GM19467 (cell line): ENCODE measurements around the gene B3GALT6.
"Not testable (repeated sequence)": the region's sequence is repeated elsewhere in the genome, so short reads cannot be mapped to it uniquely, and the experiment has no call there.

Experiments
- ATAC-seq: cut with Tn5 transposase; IDR thresholded peaks from one replicate; pipeline ENCODE4 v1.9.1; 2021; ENCODE audit warnings: mild to moderate bottlenecking, moderate library complexity; ENCODE audit not compliant: unreplicated experiment

Gene B3GALT6

DNA sequence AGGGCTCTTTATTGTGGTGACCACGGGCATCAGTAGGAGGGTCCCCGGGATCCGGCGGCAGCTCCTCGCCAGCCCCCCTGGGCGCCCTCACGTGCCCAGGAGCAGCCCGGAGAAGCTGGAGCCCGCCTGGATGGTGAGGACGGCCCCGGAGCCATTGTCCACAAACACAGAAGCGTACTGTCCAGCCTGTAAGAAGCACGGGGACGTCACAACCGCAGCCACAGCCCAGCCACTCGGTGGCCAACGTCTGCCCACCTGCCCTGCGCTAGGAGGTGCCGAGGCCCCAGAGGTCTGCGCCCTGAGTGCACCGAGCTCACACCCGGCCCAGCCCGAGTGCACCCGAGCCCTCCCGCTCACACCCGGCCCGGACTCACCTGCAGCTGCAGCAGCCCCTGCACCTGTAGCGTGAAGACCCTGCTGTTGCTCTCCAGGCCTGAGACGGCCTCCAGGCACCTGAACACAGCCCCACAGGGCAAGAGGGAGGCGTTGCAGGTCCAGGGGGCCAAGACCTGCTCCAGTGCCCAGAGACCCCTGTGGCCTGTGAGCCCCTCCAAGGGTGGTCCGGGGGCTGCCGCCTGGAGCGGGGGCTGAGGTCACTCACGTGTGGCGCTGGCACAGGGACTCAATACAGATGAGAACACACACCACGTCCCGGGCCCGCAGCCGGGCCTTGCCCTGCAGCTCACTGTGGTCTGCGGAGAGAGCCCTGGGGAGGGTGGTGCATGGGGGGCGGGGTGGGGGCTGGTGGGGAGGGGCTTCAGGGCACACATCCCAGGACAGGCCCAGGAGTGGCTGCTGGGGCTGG lies 10.6 kb downstream of the B3GALT6 start:
- ATAC-seq = no peak

DNA sequence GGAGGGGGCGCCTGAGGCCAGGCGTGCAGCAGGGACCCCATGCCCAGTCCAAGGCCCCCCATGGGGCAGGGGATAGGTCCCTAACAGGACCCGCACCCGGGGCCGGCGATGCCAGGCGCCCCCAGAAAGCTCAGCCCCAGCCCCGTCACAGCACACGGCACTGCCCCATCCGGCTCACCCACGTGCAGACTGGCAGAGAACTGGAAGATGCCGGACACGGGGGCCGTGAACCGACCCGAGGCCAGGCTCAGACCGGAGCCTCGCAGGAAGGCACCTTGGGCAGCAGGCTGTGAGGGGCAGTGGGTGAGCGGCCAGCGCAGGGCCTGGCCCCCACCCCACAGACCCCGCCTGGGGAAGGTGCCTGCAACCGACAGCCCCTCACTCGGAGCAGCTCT lies 11.2 kb downstream of the B3GALT6 start:
- no peak for ATAC-seq

DNA sequence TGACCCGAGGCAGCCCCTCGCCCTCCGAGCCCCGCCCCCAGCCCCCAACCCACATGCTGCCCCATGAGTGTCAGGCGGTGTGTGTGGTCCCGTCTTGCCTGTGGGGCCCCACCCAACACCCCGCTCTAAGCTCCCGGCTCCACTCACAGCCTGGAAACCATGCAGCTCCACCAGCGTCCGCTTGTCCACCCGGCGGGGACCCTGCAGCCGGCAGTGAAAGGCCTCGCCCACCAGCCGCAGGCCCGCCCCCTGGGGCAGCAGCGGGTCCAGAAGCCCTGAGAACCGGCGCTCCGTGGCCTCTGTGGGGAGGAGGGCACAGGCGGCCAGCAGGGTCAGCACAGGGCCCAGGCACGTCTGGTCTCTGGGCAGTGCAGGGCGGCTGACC lies 11.8 kb downstream of the B3GALT6 start:
- ATAC-seq = no peak

DNA sequence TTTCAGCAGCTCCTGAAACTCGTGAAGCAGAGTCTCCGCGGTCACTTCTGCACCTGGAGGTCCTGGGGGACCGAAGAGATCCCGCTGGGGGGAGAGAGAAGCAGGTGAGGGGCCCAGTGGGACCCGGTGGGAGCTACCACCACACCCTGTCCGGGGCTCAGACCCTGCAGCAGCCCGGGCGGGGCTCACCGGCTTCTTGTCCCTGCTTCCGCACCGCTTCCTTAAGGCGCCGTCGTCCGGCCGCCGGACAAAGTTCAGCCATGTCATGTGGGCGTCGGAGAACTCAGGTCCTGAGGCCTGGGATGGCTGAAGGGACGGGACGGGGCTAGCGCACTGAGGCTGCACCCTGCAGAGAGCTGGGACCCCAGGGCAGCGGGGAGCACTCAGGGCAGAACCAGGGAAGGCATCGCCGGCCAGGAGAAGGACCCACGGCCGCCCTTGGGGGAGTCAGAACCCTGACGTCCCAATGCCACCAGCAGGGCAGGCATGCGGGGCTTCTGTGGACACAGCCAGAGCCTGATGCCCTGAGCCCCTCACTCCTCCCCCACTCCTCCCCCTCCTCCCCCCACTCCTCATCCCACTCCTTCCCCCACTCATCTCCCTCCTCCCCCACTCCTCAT lies 12.3 kb downstream of the B3GALT6 start:
- no peak for ATAC-seq

DNA sequence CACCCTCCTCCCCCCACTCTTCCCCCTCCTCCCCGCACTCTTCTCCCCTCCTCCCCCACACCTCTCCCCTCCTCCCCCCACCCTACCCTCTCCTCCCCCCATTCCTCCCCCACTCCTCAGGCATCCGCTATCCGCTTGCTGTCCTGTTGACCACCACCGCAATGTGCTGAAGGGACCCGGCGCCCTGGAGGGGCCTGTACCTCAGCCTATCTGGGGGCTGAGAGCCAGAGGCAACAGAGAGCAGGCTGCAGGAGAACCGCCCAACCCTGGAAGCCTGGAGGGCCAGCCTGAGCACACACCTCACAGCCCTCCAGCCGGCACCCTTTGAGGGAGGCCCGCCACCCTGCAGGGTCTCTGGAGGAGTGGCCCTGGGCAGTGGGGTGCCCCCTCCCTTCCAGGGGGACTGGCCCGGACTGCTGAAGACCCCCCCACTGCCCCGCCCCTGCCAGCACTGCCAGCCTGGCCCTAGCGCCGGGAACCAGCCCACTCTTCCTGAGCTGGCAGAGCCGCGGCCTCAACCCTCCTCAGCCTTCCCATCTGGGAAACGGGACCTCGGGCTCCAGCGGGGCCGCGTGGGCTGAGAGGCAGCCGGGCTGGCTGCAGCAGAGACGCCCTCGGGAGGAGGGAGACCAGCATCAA lies 13.3 kb downstream of the B3GALT6 start:
- ATAC-seq = no peak

DNA sequence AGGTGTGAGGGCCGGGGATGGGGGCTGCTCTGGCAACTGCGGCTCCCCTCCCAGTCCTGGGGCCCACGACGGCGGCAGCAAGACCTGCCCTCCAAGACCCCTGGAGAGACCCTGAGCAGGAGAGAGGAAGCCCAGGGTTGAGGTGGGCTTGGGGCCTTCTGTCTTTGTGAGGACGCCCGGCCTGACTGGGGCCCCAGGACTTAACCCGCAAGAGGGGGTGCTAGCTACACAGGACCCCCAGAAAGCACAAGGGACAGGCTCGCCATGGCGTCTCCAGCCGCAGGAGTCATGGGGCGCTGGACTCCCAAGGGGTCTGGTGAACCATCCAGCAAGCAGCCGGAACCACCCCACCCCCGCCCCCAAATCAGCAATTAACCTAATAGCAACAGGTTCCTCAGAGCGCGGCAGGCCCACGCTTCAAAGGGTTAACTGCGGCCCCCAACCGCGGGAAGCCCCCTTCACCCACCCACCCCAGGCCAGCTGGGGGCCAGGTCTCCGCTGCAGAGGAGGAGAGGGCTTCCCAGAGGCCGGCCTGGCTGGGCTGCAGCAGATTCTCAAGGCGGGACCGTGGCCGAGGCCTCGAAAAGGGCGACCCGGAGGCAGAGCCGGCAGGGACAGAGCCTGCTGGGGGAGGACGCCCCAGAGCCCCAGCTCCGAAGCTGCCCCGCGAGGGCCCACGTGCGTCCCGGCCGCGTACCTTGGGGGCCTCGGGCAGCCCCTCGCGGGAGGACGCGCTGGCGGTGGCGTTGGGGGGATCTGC lies 14.0 kb downstream of the B3GALT6 start:
- no peak for ATAC-seq

DNA sequence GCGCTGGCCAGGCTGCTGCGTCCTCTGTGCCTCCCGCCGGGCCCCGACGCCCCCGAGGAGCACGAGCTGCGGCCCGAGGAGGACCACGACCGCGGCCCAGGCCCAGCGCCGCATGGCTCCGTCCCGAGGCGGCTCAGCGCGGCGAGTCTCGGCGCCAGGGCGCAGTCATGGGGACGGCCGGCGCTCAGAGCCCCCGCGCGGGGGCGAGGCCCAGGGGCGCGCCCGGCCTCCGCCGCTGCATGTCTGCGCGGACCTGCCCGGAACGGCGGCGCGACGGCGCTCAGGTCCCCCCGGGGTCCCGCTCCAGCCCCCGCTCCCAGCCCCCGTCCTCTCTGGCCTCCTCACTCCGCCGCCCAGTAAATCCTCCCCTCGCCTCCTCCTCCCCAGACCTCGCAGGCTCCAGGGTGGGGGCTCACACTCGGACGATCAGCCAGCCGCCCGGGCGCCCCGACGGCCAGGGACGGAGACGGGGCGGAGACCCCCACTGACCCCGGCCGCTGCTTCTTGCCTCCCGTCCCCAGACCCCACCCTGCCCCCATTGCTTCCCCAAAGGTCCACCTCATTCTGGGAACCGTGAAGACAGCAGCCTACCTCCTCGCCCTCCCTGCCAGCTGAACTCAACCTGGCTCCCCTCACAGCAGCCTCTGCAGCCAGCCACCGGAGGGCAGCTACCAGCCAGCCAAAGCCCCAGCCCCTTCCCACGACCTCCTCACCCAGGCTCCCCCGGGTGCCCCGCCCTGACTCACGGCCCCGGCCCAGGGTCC lies 14.7 kb downstream of the B3GALT6 start, which contains the start of gene C1QTNF12:
Gene C1QTNF12 (minus strand): TSS at position 146 of the 764 bp plus-strand sequence. CDS start 32 bp downstream, at position 114.
- ATAC-seq = no peak

DNA sequence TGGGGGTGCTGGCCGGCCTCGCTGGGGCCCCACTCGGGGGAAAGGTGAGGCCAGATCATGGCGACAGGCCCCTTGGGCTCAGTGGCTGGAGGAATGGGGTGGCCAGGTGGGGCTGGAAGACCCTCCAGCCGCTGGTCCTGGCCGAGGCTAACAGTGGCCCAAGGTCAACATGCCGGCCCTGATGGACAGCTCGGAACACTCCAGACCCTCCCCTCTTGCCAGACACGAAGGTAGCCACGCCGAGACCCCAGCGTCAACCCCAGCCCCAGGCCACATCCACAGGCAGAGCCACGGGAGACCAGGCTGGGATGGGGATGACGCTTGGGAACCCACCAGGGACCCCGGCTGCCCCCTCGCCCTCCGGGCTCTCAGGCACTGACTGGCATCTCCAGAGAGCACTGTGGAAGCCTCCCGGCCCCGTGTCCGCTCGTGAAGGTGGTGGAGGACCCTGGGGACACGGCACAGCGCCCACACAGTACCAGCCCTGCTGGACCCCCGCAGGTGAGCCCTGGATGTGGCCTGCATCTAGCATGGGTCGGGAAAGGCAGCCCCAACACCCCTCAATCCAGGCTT lies 15.4 kb downstream of the B3GALT6 start:
- ATAC-seq = no peak

DNA sequence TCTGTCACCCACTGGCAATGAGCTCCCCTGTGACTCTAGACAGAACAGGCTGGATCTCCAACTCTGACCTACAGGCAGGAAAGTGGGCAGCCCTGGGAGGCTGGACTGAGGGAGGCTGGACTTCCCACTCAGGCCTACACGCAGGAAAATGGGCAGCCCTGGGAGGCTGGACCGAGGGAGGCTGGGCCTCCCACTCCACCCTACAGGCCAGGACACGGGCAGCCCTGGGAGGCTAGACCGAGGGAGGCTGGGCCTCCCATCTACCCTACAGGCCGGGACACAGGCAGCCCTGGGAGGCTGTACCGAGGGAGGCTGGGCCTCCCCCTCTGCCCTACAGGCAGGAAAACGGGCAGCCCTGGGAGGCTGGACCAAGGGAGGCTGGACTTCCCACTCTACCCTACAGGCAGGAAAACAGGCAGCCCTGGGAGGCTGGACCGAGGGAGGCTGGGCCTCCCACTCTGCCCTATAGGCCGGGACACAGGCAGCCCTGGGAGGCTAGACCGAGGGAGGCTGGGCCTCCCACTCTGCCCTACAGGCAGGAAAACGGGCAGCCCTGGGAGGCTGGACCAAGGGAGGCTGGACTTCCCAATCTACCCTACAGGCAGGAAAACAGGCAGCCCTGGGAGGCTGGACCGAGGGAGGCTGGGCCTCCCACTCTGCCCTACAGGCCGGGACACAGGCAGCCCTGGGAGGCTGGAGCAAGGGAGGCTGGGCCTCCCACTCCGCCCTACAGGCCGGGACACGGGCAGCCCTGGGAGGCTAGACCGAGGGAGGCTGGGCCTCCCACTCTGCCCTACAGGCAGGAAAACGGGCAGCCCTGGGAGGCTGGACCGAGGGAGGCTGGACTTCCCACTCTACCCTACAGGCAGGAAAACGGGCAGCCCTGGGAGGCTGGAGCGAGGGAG lies 16.2 kb downstream of the B3GALT6 start:
- not testable (repeated sequence) for ATAC-seq

DNA sequence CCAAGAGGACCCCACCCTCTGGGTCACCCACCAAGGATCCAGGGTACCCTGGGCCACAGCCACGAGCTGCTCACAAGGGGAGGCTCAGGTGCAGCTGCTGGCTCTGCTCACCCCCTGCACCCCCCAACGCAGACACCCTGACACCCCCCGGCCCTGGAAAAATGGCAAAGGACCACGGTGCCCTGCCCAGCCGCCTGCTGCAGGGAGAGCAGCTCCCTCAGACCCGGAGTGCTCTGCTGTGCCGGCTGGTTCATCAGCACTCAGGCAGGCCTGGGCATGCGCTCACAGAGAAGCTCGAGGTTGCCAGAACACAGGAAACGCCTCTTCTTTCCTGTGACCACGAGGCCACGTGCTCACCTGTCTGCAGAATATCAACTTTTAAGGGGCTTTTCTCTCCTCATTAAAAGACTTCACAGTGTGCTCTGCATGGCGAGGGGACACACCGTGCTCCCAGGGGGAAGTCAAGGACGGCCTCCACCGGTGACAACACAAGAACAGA lies 18.8 kb downstream of the B3GALT6 start:
- ATAC-seq = no peak

DNA sequence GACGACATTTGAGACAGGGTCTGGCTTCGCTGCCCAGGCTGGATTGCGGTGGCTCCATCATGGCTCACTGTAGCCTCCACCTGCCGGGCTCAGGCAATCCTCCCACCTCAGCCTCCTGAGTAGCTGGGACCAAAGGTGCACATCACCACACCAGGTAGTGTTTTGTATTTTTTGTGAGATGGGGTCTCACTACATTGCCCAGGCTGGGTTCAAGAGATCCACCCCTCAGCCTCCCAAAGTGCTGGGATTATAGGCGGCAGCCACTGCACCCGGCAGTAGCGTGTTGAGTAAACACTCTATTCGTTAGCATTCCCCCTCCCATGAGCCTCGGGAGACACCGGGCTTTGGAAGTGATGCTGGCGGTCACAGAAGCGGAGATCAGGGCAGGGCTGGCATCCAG lies 21.3 kb downstream of the B3GALT6 start:
- no peak for ATAC-seq

DNA sequence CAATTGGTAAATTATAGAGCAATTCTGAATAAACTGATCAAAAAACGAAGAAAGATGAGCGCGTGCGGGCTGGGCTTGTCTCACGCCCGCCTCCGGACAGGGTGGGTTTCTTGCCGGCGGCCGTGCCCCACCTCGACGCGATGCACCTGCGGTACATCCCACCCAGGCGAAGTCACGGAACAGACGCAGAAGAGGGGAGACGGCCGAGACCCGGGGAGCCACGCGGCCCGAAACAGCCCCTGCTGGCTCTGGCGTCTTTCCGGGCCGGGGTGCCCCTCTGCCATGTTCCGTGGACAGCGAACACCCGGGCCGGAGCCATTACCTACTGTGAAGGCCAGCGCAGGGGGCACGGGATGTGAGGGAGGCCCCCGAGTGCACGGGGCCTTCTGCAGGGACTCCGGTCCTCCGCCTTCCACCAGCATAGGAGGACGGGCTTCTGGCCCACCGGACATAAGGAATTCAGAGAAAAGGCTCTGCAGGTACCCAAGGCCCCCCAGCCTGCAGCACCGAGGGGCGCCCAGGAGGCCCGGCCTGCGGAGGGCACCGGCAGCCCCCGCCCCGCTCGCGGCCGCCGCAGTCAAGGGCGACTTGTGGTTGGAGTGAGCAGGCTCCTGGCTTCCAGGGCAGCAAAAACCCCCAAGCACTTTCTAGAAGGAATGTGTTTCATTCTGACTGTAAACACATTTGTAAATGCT lies 22.1 kb downstream of the B3GALT6 start:
- no peak for ATAC-seq

DNA sequence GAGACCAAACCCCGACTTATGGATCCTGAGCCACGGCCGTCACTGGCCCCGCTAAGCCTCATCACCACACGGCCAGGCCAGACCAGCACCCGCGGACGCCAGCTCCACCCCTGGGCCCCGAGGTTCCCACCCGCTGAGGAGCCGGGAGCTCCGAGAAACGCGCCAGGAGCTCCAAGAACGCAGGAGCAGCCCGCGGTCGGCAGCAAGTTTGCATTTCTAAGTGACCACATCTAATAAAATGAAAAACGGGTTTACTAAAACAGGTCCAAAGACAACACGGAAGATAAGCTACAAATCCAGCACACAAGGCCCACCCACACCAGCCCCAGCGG lies 22.6 kb downstream of the B3GALT6 start:
- no peak for ATAC-seq

DNA sequence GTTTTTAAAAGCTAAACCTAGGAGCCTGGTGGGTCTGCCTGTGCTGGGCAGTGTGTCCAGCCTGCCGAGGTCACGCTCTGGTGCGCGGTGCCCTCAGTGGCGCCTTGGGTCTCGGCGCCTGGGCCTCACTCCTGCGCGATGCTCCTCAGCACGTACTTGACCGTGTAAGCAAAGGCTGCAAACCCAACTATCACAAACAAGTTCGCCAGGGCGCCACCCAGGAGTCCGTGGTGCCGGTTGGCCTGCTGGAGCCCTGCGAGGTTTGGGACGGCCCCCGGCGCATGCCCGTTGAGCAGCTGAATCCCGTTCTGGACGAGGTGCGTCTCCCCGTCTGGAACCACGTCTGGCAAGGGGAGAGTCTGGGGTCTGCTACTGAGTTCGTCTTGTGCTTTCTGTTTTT lies 23.0 kb downstream of the B3GALT6 start:
- ATAC-seq = no peak

DNA sequence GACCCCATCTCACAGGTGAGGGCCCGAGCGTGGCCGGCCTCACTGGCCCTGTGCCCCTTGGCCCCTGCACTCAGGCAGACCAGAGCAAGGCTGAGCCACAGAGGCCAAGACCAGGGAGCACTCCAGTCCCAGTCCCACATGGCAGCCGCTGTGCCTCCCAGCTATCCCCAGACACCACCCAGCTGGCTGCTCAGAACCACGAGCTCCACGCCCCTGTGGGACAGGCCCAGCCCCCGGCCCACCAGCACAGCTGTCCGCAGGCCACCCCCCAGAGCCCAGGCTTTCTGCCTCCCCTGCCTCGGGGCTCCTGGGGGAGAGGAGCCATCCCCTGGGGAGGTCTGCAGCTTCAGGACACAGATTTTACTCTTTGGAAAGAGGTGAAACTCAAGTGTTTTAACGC lies 23.6 kb downstream of the B3GALT6 start:
- no peak for ATAC-seq

DNA sequence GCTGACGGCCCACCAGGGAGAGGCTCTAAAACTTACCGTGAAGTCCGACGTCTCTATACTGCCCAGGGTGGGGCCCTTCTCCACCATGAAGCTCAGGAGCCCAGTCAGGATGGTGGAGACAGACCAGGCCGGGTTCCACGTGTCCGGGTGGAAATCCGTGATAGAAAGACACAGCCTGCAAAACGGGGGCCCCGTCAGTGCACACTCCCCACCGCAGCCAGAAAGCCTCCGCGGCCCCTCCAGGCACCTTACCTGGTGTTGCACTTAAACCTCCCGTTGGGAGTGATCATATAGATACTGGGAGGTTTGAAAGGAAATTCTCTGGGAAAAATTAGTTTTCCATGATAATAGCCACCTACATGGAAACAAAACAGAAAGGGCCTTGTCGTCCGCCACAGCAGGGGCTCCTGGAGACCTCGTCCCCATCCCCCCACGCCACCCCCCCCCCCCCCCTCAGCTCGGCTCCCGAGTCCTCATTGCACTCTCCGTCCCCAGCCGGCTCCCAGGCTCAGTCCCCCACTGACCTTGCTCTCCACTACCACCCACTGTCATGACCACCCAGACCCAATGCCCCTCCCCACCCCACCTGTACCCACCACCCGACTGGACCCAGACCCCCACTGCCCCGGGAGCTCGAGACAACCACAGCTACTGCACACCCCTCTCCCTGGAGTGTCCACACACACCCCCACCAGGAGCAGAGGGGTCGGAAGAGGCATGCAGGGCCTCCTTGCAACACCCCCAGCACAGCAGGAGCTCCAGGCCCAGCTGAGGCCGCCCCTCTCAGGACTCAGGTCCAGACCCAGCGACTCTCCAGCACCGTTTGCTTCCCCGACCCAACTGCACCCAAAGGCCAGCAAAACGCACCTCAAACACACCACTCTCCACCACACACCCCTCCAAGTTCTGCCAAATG lies 25.2 kb downstream of the B3GALT6 start:
- no peak for ATAC-seq

DNA sequence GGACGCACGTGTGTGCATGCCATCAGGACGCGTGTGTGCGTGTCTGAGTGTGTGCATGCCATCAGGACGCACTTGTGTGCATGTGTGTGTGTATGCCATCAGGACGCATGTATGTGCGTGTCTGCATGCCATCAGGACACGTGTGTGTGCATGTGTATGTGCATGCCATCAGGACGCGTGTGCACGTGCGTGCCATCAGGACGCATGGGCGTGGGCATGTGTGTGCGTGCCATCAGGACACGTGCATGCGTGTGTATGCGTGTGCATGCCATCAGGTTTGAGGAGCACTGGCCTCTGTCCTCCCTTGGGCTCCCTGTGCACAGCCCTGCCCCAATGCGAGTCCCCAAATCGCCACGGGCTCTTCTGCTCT lies 27.1 kb downstream of the B3GALT6 start:
- no peak for ATAC-seq

DNA sequence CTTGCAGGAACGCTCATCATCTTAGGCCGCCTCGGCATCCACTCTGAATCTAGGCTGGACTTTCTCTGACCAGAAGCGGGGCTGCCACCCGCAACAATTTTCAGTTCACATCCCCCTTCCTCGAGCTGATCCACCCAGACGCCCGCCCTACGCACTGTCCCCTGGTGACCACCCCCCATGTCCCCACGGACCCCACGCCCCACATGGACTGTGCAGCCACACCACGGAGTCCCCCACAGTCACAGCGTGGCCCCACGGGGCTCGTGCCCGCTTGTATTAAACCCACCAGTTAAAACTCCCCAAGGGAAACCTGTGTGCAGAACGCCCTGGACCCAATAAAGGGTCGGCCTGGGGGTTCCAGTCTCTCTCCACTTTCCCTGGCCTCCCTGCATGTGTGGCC lies 27.5 kb downstream of the B3GALT6 start:
- ATAC-seq = no peak
